ENCODE data around the gene CLIP1. TPM values are rescaled to one million over a fixed set of nuclear protein-coding genes. Genes with fewer than 3 reads are reported as not detected.
A peak's percentile ranks its signal among the peaks of the same experiment; 100 is the strongest.
"Not testable (repeated sequence)": the region's sequence is repeated elsewhere in the genome, so short reads cannot be mapped to it uniquely, and the experiment has no call there.

CLIP1 gene
- total RNA-seq, 1 donor from 2014 or later = 55.8 TPM

GRCh38 chr12:122402264-122402663, 20.2 kb downstream of the CLIP1 start:
- DNase-seq (ENCODE audit: low read depth, low spot score) = no peak
- H3K4me1 Mint-ChIP-seq = peaks cover 30% of the 10 kb centered on the region
- H3K9me3 Mint-ChIP-seq = no peaks in the 10 kb centered on the region
- H3K4me3 Mint-ChIP-seq = no peak overlapping the region
- H3K36me3 Mint-ChIP-seq (ENCODE audit: low read depth) = peaks cover 3% of the 10 kb centered on the region
- no peak overlapping the region for H3K27ac Mint-ChIP-seq (ENCODE audit: unreplicated experiment)
- TF ChIP-seq, protein P1, sequence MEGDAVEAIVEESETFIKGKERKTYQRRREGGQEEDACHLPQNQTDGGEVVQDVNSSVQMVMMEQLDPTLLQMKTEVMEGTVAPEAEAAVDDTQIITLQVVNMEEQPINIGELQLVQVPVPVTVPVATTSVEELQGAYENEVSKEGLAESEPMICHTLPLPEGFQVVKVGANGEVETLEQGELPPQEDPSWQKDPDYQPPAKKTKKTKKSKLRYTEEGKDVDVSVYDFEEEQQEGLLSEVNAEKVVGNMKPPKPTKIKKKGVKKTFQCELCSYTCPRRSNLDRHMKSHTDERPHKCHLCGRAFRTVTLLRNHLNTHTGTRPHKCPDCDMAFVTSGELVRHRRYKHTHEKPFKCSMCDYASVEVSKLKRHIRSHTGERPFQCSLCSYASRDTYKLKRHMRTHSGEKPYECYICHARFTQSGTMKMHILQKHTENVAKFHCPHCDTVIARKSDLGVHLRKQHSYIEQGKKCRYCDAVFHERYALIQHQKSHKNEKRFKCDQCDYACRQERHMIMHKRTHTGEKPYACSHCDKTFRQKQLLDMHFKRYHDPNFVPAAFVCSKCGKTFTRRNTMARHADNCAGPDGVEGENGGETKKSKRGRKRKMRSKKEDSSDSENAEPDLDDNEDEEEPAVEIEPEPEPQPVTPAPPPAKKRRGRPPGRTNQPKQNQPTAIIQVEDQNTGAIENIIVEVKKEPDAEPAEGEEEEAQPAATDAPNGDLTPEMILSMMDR (conservative IDR thresholded peaks at IDR 0.05) = no peak
- no peaks in the 10 kb centered on the region for H3K27me3 Mint-ChIP-seq (ENCODE audit: low read depth)

- DNase-seq (ENCODE audit: low read depth, low spot score) = peak; percentile 22
- Mint-ChIP-seq H3K9me3 (no peaks in the 10 kb centered on the region), H3K4me1 (peaks cover 33% of the 10 kb centered on the region), H3K27me3 (ENCODE audit: low read depth) (no peaks in the 10 kb centered on the region), H3K36me3 (ENCODE audit: low read depth) (peaks cover 3% of the 10 kb centered on the region), H3K4me3 (peak overlapping the region; percentile 75), H3K27ac (ENCODE audit: unreplicated experiment) (peak overlapping the region; percentile 87)
- TF ChIP-seq, protein P1 (conservative IDR thresholded peaks at IDR 0.05) = peak; percentile 79
Observed at GRCh38 chr12:122399592-122400373, 22.7 kb downstream of the CLIP1 start.

DNA sequence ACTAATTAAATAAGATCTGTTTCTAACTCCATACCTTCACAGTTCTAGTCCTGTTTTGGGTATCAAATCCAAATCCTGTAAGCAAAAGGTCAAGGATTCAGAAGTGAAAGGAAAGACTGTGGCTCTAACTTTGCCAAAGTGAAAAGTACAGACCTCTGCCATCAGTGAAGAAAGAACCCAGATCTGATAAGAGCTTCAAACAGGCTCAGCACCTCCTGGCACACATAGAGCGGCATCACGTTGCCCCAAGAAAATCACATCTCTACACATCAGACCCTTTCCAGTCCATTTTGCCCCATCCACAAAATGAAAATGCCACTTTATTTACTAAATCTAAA, 23.2 kb downstream of the CLIP1 start:
- no peaks in the 10 kb centered on the region for H3K9me3 Mint-ChIP-seq

GRCh38 chr12:122397981-122398380, 24.5 kb downstream of the CLIP1 start:
- H3K4me3 Mint-ChIP-seq; H3K36me3 Mint-ChIP-seq (ENCODE audit: low read depth); H3K9me3 Mint-ChIP-seq; DNase-seq (ENCODE audit: low read depth, low spot score); H3K27ac Mint-ChIP-seq (ENCODE audit: unreplicated experiment); H3K27me3 Mint-ChIP-seq (ENCODE audit: low read depth): not testable (repeated sequence)
- peaks cover 31% of the 10 kb centered on the region for H3K4me1 Mint-ChIP-seq

More for the DNA sequence above, 23.2 kb downstream of the CLIP1 start:
- TF ChIP-seq, protein P1 (conservative IDR thresholded peaks at IDR 0.05) = no peak
- no peak overlapping the region for H3K27ac Mint-ChIP-seq (ENCODE audit: unreplicated experiment)
- H3K4me3 Mint-ChIP-seq = no peak overlapping the region
- peaks cover 34% of the 10 kb centered on the region for H3K4me1 Mint-ChIP-seq
- DNase-seq (ENCODE audit: low read depth, low spot score) = no peak
- no peaks in the 10 kb centered on the region for H3K27me3 Mint-ChIP-seq (ENCODE audit: low read depth)
- peaks cover 3% of the 10 kb centered on the region for H3K36me3 Mint-ChIP-seq (ENCODE audit: low read depth)

DNA sequence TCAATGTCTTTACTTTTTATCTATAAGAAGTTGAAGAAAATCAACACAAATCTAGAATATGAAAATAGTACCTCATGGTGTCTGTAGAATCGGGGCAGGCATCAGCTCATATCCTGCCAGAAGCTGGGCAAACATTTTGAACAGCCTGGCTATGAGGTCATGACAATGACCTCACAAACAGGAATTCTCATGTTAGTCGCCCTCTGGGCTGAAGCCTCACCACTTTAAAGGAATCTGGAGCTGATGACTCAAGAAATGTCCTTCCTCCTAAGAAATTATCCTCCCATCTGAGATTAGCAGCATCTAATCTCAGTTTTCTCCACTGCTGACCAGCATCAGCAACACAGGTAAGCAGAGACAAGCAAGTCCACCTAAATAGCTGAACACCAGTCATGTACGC, 27.1 kb downstream of the CLIP1 start:
- H3K27ac Mint-ChIP-seq (ENCODE audit: unreplicated experiment) = peak overlapping the region; percentile 64
- no peaks in the 10 kb centered on the region for H3K36me3 Mint-ChIP-seq (ENCODE audit: low read depth)
- H3K4me1 Mint-ChIP-seq = peaks cover 24% of the 10 kb centered on the region
- TF ChIP-seq, protein P1 (conservative IDR thresholded peaks at IDR 0.05) = no peak
- H3K9me3 Mint-ChIP-seq = no peaks in the 10 kb centered on the region
- DNase-seq (ENCODE audit: low read depth, low spot score) = no peak
- H3K27me3 Mint-ChIP-seq (ENCODE audit: low read depth) = no peaks in the 10 kb centered on the region
- H3K4me3 Mint-ChIP-seq = no peak overlapping the region

DNA sequence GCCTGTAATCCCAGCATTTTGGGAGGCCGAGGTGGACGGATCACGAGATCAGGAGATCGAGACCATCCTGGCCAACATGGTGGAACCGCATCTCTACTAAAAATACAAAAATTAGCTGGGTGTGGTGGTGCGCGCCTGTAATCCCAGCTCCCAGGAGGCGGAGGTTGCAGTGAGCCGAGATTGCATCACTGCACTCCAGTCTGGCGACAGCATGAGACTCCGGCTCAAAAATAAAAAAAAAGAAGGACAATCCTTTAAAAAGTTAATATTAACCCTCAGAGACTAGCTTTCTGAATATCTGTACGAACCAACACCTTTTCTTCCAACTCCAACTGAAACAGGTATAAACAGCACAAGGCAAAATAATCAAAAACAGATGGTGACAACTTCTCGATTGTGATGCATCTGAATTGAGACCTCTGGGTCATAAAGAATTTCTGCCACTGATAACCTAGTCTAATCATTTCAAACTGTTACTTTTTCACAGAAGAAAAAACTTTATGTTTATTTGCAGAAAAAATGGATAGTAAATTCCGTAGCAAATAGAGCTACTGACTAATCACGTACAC, 27.8 kb downstream of the CLIP1 start:
- H3K27me3 Mint-ChIP-seq (ENCODE audit: low read depth) = no peaks in the 10 kb centered on the region
- peaks cover 18% of the 10 kb centered on the region for H3K4me1 Mint-ChIP-seq
- H3K4me3 Mint-ChIP-seq = no peak overlapping the region
- DNase-seq (ENCODE audit: low read depth, low spot score) = no peak
- no peak overlapping the region for H3K27ac Mint-ChIP-seq (ENCODE audit: unreplicated experiment)
- TF ChIP-seq, protein P1 (conservative IDR thresholded peaks at IDR 0.05) = no peak
- H3K36me3 Mint-ChIP-seq (ENCODE audit: low read depth) = no peaks in the 10 kb centered on the region
- H3K9me3 Mint-ChIP-seq = no peaks in the 10 kb centered on the region

All from neural crest cell (in vitro differentiated cells).